22Rv1 (cell line): ENCODE measurements around the gene DYRK3.

ENCODE experiments used
- CTCF ChIP-seq: fragments of 450-650 bp; IDR thresholded peaks from 2 replicates; pipeline ENCODE4 v1.5.1; 2017; ENCODE audit warnings: mild to moderate bottlenecking
- ZFX ChIP-seq: fragments of 450-650 bp; IDR thresholded peaks from 2 replicates; pipeline ENCODE4 v1.6.1; 2017; ENCODE audit warnings: antibody characterized with exemption, borderline replicate concordance

DNA sequence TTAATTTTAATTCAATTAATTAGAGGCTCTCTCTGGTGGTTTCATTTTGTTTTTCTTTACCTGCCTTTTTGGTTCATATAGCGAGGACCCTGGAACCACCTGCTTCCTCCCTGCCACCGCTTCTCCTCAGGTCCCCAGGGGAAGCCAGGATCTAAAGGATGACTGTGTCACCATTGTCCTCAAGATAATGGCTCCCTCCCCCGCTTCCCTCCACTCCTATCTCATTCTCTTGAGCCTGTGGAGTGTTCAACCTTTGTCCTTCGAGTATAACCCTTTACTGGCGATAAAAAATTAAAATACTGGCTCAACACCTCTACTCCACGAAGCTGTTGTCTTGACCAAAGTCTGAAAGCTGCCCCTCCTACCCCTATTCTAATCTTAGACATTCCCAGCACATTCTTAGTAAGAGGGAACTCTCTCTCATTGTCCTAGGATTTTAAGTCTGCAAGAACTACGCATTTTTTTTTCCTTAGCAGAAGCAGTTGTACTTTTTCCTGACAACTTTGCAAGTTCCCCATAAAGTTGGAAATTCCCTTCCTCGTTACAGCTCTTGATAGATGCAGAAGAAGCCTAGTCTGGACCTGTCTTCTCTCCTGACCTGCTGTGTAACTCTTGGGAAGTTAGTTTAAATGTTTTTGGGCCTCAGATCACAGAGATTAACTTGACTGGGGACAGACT, 36.8 kb downstream of the DYRK3 start:
- TF ChIP-seq CTCF (no peak), ZFX (no peak)
